Measurements from ENCODE around the gene TUBB2B. TPM values are rescaled to one million over a fixed set of nuclear protein-coding genes. Genes with fewer than 3 reads are reported as not detected.

The TUBB2B gene
- total RNA-seq, 1 experiment from 2014 or later = 0.86 TPM

DNA sequence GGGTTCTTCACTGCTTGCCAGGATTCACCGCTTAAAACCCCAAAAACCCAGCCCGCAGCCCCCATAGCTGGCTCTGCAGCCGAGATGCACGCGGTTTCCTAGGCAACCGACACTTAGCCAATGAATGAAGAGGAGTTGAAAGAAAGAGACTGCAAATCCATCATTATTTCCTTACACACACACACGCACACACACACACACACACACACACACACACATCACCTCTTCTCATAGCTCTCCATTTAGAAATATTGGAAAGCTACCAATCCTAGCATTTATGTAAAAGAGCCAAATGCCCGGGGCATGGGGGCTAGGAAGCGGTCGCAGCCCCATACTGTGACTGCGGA lies 3.4 kb upstream of the TUBB2B start:
- ATAC-seq (no peak), DNase-seq (ENCODE audit: low read depth, low spot score) (no peak)

GRCh38 chr6:3230256-3230882 lies 2.9 kb upstream of the TUBB2B start:
- ATAC-seq = no peak
- ChIA-PET CTCF (no interaction called here), RAD21 (ENCODE audit: low non-redundant PET in 1 of 2, low total read pairs in 2 of 2, uncharacterized antibody in 2 of 2, unreplicated experiment in 2 of 2) (no interaction called here), POLR2A (no interaction called here)
- Histone ChIP-seq H3K9me2 (ENCODE audit: insufficient read depth) (no peaks in the 10 kb centered on the region), H3K4me2 (ENCODE audit: low read length) (no peak overlapping the region), H3K79me2 (ENCODE audit: insufficient read depth, low read length) (no peaks in the 10 kb centered on the region), H2AFZ (ENCODE audit: low read depth, low read length, poor library complexity, severe bottlenecking) (no peak overlapping the region), H3K4me3 (replicated peaks in 1 of 2; ENCODE audit: low read depth in 1 of 2, low read length in 2 of 2) (no peak overlapping the region), H4K20me1 (ENCODE audit: insufficient read depth) (no peaks in the 10 kb centered on the region), H3K9me3 (ENCODE audit: control insufficient read depth in 1 of 2, insufficient read depth in 1 of 2, low read depth in 1 of 2, low read length in 2 of 2) (no peaks in the 10 kb centered on the region), H3K27me3 (ENCODE audit: insufficient read depth, low read length) (0 out of 2 replicates have a peak, but pooled peaks cover 6% of the 10 kb centered on the region), H3K36me3 (ENCODE audit: control insufficient read depth in 1 of 2, insufficient read depth in 2 of 2, low read length in 2 of 2) (no peaks in the 10 kb centered on the region), H3K4me1 (ENCODE audit: control insufficient read depth in 1 of 2, insufficient read depth in 2 of 2, low read length in 2 of 2) (no peaks in the 10 kb centered on the region), H3K27ac (ENCODE audit: low read depth, low read length) (no peak overlapping the region), H3K9ac (ENCODE audit: low read length) (no peak overlapping the region)
- no peak for DNase-seq (ENCODE audit: low read depth, low spot score)
- BruUV-seq (replicated peaks) = no TSS peak
- TF ChIP-seq JUND (IDR thresholded peaks at IDR 0.05) (no peak), EZH2phosphoT487 (IDR thresholded peaks at IDR 0.05; ENCODE audit: borderline replicate concordance) (no peak), CBX3 (IDR thresholded peaks at IDR 0.05; ENCODE audit: low read depth) (no peak), MAX (IDR thresholded peaks at IDR 0.05) (no peak), CTCF (IDR thresholded peaks at IDR 0.05 in 2 of 3, conservative IDR thresholded peaks at IDR 0.05 in 1 of 3; ENCODE audit: borderline replicate concordance in 1 of 3, insufficient read depth in 1 of 3, low read depth in 2 of 3, low read length in 2 of 3) (no peak), ZFX (IDR thresholded peaks at IDR 0.05) (no peak)
- TF ChIP-seq, protein P1, sequence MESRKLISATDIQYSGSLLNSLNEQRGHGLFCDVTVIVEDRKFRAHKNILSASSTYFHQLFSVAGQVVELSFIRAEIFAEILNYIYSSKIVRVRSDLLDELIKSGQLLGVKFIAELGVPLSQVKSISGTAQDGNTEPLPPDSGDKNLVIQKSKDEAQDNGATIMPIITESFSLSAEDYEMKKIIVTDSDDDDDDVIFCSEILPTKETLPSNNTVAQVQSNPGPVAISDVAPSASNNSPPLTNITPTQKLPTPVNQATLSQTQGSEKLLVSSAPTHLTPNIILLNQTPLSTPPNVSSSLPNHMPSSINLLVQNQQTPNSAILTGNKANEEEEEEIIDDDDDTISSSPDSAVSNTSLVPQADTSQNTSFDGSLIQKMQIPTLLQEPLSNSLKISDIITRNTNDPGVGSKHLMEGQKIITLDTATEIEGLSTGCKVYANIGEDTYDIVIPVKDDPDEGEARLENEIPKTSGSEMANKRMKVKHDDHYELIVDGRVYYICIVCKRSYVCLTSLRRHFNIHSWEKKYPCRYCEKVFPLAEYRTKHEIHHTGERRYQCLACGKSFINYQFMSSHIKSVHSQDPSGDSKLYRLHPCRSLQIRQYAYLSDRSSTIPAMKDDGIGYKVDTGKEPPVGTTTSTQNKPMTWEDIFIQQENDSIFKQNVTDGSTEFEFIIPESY (IDR thresholded peaks at IDR 0.05; ENCODE audit: extremely low read depth, insufficient replicate concordance, low read length) = no peak
- intact Hi-C loops (cut with micrococcal nuclease) = no loop called here

More for the DNA sequence above, 3.4 kb upstream of the TUBB2B start:
- TF ChIP-seq ELF1 (IDR thresholded peaks at IDR 0.05; ENCODE audit: borderline replicate concordance, low read depth) = no peak
- no peak for TF ChIP-seq EZH2phosphoT487 (IDR thresholded peaks at IDR 0.05; ENCODE audit: borderline replicate concordance)
- no peak for TF ChIP-seq YY1 (IDR thresholded peaks at IDR 0.05; ENCODE audit: extremely low read depth, insufficient replicate concordance, low read depth, low read length)
- TF ChIP-seq CEBPB (IDR thresholded peaks at IDR 0.05; ENCODE audit: low read depth) = no peak
- no peak for TF ChIP-seq SIN3A (IDR thresholded peaks at IDR 0.05; ENCODE audit: low read depth)
- TF ChIP-seq EZH2 (IDR thresholded peaks at IDR 0.05) = no peak
- no peak for TF ChIP-seq POLR2A (IDR thresholded peaks at IDR 0.05; ENCODE audit: borderline replicate concordance, extremely low read depth, insufficient read depth, insufficient read length)
- TF ChIP-seq EGR1 (IDR thresholded peaks at IDR 0.05; ENCODE audit: low read depth) = no peak
- no peak for TF ChIP-seq POLR2AphosphoS5 (IDR thresholded peaks at IDR 0.05; ENCODE audit: low read depth, low read length)
- no peak for TF ChIP-seq CBX3 (IDR thresholded peaks at IDR 0.05; ENCODE audit: low read depth)
- TF ChIP-seq FOSL1 (IDR thresholded peaks at IDR 0.05; ENCODE audit: low read depth) = no peak
- no peaks in the 10 kb centered on the region for H3K9me3 ChIP-seq (ENCODE audit: control insufficient read depth in 1 of 2, insufficient read depth in 1 of 2, low read depth in 1 of 2, low read length in 2 of 2)
- ChIA-PET RAD21 (ENCODE audit: low non-redundant PET in 1 of 2, low total read pairs in 2 of 2, uncharacterized antibody in 2 of 2, unreplicated experiment in 2 of 2) (no interaction called here), CTCF (no interaction called here), POLR2A (no interaction called here)
- H3K27me3 ChIP-seq (ENCODE audit: insufficient read depth, low read length) = 0 out of 2 replicates have a peak, but pooled peaks cover 6% of the 10 kb centered on the region
- BruUV-seq (replicated peaks) = no TSS peak
- no peak overlapping the region for H3K4me2 ChIP-seq (ENCODE audit: low read length)
- H3K9ac ChIP-seq (ENCODE audit: low read length) = no peak overlapping the region
- no peak overlapping the region for H3K27ac ChIP-seq (ENCODE audit: low read depth, low read length)
- H3K79me2 ChIP-seq (ENCODE audit: insufficient read depth, low read length) = no peaks in the 10 kb centered on the region
- H2AFZ ChIP-seq (ENCODE audit: low read depth, low read length, poor library complexity, severe bottlenecking) = no peak overlapping the region
- H3K4me1 ChIP-seq (ENCODE audit: control insufficient read depth in 1 of 2, insufficient read depth in 2 of 2, low read length in 2 of 2) = no peaks in the 10 kb centered on the region
- intact Hi-C loops (cut with micrococcal nuclease) = no loop called here
- no peaks in the 10 kb centered on the region for H3K9me2 ChIP-seq (ENCODE audit: insufficient read depth)
- H3K4me3 ChIP-seq (replicated peaks in 1 of 2; ENCODE audit: low read depth in 1 of 2, low read length in 2 of 2) = no peak overlapping the region
- no peaks in the 10 kb centered on the region for H3K36me3 ChIP-seq (ENCODE audit: control insufficient read depth in 1 of 2, insufficient read depth in 2 of 2, low read length in 2 of 2)
- no peaks in the 10 kb centered on the region for H4K20me1 ChIP-seq (ENCODE audit: insufficient read depth)

All from HCT116 (cell line).